Measurements from ENCODE around the gene MAS1. TPM values are rescaled to one million over a fixed set of nuclear protein-coding genes. Genes with fewer than 3 reads are reported as not detected.
A peak's percentile ranks its signal among the peaks of the same experiment; 100 is the strongest.
"Not testable (repeated sequence)": the region's sequence is repeated elsewhere in the genome, so short reads cannot be mapped to it uniquely, and the experiment has no call there.

MAS1 gene
- not detected in 2 replicates for polyA plus RNA-seq (2014; cell fraction: cytosol; rRNA removed)
- not detected in 2 replicates for polyA plus RNA-seq (2014; cell fraction: nucleus; rRNA removed)

GRCh38 chr6:159890792-159891191, at the start of gene MAS1:
MAS1 (plus strand) TSS chr6:159890988; CDS start chr6:159906956, 15,968 bp downstream.
- DNase-seq (ENCODE audit: low spot score), result no peak

GRCh38 chr6:159842035-159842434, 48.8 kb upstream of the MAS1 start:
- no peak for DNase-seq (ENCODE audit: low spot score)

- no peak for DNase-seq (ENCODE audit: low spot score)
These were observed 45.8 kb upstream of the MAS1 start for GRCh38 chr6:159844737-159845645.

GRCh38 chr6:159848552-159848951, 42.2 kb upstream of the MAS1 start:
- DNase-seq (ENCODE audit: low spot score), result not testable (repeated sequence)

GRCh38 chr6:159849851-159850250, 40.9 kb upstream of the MAS1 start:
- DNase-seq (ENCODE audit: low spot score), result not testable (repeated sequence)

GRCh38 chr6:159852877-159853276, 37.9 kb upstream of the MAS1 start:
- no peak for DNase-seq (ENCODE audit: low spot score)

GRCh38 chr6:159853754-159854153, 37.0 kb upstream of the MAS1 start:
- DNase-seq (ENCODE audit: low spot score), result no peak

GRCh38 chr6:159854959-159855358, 35.8 kb upstream of the MAS1 start:
- DNase-seq (ENCODE audit: low spot score), result no peak

- no peak for DNase-seq (ENCODE audit: low spot score)
These were observed 32.5 kb upstream of the MAS1 start for GRCh38 chr6:159858259-159858658.

GRCh38 chr6:159860482-159860881, 30.3 kb upstream of the MAS1 start:
- no peak for DNase-seq (ENCODE audit: low spot score)

GRCh38 chr6:159862103-159862502, 28.7 kb upstream of the MAS1 start:
- no peak for DNase-seq (ENCODE audit: low spot score)

- DNase-seq (ENCODE audit: low spot score), result peak; percentile 45
These were observed 27.4 kb upstream of the MAS1 start for GRCh38 chr6:159863341-159863740.

GRCh38 chr6:159865226-159865920, 25.4 kb upstream of the MAS1 start:
- no peak for DNase-seq (ENCODE audit: low spot score)

- DNase-seq (ENCODE audit: low spot score), result no peak
These were observed 24.2 kb upstream of the MAS1 start for GRCh38 chr6:159866286-159867247.

GRCh38 chr6:159871241-159871640, 19.5 kb upstream of the MAS1 start:
- no peak for DNase-seq (ENCODE audit: low spot score)

- no peak for DNase-seq (ENCODE audit: low spot score)
These were observed 18.9 kb upstream of the MAS1 start for GRCh38 chr6:159871906-159872305.

- no peak for DNase-seq (ENCODE audit: low spot score)
These were observed 16.4 kb upstream of the MAS1 start for GRCh38 chr6:159874435-159874834.

- no peak for DNase-seq (ENCODE audit: low spot score)
These were observed 15.6 kb upstream of the MAS1 start for GRCh38 chr6:159875194-159875593.

- DNase-seq (ENCODE audit: low spot score), result no peak
These were observed 14.5 kb upstream of the MAS1 start for GRCh38 chr6:159876242-159876641.

GRCh38 chr6:159877256-159877808, 13.5 kb upstream of the MAS1 start:
- DNase-seq (ENCODE audit: low spot score), result no peak

GRCh38 chr6:159878341-159878740, 12.4 kb upstream of the MAS1 start:
- no peak for DNase-seq (ENCODE audit: low spot score)

Measured in SK-N-DZ (cell line).